Measurements from ENCODE around the gene USP36.
"Not testable (repeated sequence)": the region's sequence is repeated elsewhere in the genome, so short reads cannot be mapped to it uniquely, and the experiment has no call there.

USP36 gene

DNA sequence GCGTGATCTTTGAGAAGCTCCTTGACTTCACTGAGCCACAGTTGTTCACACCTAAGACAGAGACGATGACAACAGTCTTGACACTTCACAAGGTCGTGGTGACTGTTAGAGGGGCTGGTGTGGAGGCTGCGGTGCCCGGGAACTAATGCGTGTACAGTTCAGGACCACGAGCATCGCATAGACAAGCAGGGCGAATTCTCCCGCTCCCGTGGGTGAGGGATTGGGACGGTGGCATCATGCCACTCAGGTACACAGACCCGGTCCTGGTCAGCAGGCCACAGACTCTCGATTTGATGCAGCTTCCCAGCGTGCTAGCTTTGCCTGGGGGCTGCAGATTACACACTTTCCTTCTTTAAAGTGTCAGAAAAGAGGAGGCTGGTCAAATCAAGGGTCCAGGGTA lies 37.6 kb upstream of the USP36 start:
- no peak for DNase-seq
- TF ChIP-seq POLR2A (IDR thresholded peaks at IDR 0.05; ENCODE audit: low read length) (no peak), GATA1 (IDR thresholded peaks at IDR 0.05; ENCODE audit: low read depth, low read length) (no peak)

DNA sequence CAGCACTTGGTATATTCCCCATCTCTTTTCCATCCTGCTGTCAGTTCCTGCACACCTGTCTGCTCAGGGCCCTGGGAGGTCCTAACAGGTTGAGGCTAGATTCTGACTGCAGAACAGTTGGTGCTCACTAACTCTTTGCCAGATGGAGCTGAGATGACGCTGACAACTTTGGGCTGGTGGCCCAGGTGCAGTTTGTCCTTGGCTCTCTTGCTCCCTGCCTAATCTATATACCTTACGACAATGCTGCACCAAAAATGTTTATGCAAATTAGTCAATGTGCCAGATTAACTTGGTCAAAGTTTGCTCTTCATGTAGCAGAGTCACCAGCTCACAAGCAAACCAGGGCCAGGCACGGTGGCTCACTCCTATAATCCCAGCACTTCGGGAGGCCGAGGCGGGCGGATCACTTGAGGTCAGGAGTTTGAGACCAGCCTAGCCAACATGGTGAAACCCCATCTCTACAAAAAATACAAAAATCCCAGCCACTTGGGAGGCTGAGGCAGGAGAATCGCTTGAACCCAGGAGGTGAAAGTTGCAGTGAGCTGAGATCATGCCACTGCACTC lies 36.4 kb upstream of the USP36 start:
- DNase-seq: not testable (repeated sequence)

DNA sequence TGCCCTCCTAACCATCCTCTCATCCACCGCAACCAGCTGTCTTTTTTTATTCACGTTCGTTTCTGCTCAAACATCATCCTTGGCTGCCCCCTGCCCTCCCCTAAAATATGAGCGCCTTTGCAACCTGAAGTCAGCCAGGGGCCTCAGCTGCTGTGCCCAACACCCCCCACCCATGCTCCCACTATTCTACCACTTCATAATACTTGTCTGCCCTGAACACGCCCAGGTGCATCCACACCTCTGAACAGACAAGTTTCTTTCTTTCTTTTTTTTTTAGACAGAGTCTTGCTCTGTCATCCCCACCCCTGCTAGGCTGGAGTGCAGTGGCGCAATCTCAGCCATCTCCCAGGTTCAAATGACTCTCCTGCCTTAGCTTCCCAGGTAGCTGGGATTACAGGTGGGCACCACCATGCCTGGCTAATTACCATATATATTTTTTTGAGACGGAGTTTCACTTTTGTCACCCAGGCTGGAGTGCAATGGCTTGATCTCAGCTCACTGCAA lies 35.5 kb upstream of the USP36 start:
- no peak for TF ChIP-seq POLR2A (IDR thresholded peaks at IDR 0.05; ENCODE audit: low read length)
- no peak for TF ChIP-seq GATA1 (IDR thresholded peaks at IDR 0.05; ENCODE audit: low read depth, low read length)
- DNase-seq: no peak

DNA sequence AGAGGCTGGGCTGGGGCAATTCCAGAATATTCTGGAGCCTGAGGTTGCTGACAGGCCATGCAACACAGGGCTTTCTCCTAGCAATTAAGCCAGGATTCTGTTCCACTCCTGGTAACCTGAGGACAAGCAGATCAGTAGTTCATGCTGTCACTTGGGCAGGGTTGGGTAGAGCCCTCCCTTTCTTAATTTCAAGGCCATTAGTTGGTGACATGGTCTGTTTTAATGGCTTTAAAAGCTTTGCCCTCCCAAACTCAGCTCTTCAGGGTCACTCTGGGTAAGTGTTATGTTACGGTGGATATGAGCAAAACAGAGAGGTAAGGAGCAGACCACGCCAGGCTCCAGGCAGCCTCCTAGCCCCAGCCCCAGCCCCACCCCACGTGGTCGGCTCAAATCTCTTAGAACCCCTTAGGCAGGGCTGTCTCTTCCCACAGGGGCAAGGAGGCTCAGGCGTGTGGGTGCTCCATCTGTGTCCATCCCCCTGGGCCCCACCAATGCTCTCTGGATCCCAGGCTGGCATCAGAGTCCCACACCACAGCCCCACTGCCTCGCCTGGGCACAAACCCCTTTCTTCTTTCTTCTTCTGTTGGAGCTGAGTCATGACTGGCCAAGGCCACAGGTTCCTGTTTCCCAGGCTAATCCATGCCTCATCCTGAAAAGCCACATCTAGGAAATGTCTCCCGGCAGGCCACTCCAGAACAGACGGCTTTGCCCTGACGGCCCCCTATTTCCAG lies 34.9 kb upstream of the USP36 start:
- DNase-seq: no peak
- TF ChIP-seq POLR2A (IDR thresholded peaks at IDR 0.05; ENCODE audit: low read length) (no peak), GATA1 (IDR thresholded peaks at IDR 0.05; ENCODE audit: low read depth, low read length) (no peak)

DNA sequence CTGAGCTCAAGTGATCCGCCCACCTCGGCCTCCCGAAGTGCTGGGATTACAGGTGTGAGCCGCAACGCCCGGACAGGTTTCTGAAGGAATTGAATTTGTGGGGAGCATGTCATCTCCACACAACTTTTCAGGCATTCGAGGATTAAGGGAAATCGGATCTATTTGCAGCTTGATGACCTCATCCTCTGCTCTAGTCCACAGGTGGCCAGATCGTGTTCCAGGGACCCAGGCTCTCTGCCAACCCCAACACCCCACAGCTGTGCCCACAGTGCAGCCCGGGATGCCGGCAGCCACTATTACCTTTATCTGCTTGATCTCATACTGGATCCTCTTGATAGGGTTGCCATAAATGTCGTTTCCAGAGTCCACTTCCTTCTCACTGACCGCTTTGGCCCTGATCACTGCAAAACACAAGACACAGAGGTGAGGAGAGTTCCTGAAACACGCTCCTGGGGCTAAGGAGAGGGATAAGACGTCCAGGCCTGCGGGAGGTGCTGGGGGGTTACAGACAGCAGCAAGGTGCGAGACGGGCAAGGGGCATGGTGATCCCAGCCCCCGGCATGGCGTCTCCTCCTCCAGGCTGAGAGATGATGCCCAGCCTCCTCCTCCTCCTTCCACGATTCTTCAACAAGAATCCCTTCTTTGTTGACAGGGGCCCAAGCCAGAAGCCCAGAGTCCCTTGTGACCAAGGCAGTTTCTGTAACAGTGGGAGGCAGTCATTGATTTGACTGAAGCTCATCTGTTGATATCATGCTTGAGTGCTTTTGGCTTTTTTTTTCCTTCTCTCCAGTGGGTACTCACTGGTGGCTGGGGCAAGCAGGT lies 33.1 kb upstream of the USP36 start:
- no peak for DNase-seq

DNA sequence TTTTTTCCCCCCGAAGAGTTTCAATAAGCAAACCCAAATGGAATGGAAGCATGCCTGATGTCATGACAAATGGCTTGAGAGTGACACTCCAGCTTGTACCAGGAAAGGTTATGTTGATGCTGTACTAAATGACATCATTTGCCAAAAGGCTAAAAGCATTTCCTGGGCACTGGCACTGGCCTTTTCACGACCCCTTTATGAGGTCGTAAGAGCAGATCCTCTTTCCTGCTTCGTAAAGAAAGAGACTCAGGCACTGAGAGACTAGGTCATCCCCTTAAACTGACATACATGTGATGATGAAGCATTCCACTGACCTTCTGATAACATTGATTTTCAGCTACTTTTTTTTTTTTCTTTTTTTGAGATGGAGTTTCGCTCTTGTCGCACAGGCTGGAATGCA lies 31.9 kb upstream of the USP36 start:
- TF ChIP-seq GATA1 (IDR thresholded peaks at IDR 0.05; ENCODE audit: low read depth, low read length) (no peak), POLR2A (IDR thresholded peaks at IDR 0.05; ENCODE audit: low read length) (no peak)

More for the DNA sequence above, 33.1 kb upstream of the USP36 start:
- TF ChIP-seq POLR2A (IDR thresholded peaks at IDR 0.05; ENCODE audit: low read length) (no peak), GATA1 (IDR thresholded peaks at IDR 0.05; ENCODE audit: low read depth, low read length) (no peak)

DNA sequence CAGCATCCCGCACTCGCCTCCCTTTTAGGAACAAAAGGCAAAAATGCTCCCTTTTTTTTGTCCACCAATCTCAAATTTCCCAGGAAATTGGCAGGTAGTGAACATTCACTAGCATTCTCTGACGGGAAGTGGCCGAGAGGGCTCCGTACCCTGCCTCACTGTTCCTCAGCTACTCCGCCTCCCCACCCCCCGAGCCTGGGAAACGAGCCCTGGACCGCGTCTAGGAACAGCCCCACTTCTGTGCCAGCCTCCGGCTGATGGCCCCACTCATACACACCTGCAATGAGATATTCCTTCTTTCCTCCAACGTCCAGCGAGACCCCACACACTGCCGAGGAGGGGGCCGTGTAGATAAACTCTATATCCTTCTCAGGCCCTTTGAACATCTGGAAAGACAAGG lies 30.0 kb upstream of the USP36 start:
- no peak for TF ChIP-seq POLR2A (IDR thresholded peaks at IDR 0.05; ENCODE audit: low read length)
- no peak for TF ChIP-seq GATA1 (IDR thresholded peaks at IDR 0.05; ENCODE audit: low read depth, low read length)
- no peak for DNase-seq

More for the DNA sequence above, 31.9 kb upstream of the USP36 start:
- DNase-seq: no peak

DNA sequence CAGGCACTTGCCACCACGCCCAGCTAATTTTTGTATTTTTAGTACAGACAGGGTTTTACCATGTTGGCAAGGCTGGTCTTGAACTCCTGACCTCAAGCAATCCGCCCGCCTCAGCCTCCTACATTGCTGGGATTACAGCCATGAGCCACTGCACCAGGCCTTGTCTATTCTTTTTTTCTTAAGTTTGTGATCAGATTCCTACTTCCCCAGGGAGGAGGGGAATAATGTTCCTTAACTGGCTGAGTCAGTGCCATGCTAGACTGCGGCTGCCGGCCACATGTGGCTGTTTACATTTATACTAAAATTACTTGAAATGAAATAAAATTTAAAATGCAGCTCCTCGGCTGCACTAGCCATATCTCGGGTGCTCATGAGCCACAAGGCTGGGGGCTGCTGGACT lies 27.8 kb upstream of the USP36 start:
- no peak for DNase-seq
- TF ChIP-seq GATA1 (IDR thresholded peaks at IDR 0.05; ENCODE audit: low read depth, low read length) (no peak), POLR2A (IDR thresholded peaks at IDR 0.05; ENCODE audit: low read length) (no peak)

DNA sequence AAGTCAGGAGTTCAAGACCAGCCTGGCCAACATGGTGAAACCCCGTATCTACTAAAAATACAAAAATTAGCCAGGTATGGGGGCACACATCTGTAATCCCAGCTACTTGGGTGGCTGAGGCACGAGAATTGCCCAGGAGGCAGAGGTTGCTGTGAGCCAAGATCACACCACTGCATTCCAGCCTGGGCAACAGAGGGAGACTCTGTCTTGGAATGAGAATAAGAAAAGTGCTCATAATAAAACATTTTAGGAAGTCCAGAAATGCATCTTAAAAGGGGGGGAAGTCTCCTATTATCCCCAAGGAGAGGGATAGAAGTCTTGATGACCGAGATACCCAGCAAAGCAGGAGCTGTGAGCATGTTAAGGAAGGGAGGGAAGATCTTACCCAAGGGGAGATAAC lies 26.4 kb upstream of the USP36 start:
- DNase-seq: not testable (repeated sequence)

DNA sequence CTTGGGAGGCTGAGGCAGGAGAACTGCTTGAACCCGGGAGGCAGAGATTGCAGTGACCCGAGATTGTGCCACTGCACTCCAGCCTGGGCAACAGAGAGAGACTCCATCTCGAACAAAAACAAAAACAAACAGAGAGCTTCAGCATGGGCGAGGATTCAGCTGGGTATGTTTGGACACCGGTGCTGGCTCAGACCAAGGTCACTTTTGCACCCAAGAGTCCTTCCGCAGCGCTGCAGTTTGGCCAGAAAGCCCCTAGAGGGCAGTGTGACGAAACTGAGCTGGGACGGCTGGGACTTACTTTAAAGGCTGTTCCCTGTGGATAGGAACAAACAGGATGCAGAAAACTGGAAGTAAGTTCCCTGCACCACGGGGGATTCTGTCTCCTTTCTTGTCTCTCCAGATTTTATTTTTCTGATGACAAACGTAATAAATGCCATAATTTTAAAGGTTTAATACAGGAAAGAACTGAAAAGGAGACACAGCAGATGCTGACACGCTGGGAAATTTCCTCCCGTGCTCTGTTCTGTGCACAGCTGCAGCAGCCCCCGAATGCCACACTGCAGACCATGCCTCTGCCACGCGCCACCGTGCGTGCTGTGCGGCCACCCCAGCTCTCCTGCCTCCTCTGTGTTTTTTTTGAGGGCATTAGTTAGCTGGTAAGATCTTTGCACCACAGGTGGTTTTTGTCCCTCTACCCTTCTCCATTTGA lies 25.2 kb upstream of the USP36 start:
- TF ChIP-seq POLR2A (IDR thresholded peaks at IDR 0.05; ENCODE audit: low read length) (no peak), GATA1 (IDR thresholded peaks at IDR 0.05; ENCODE audit: low read depth, low read length) (no peak)
- DNase-seq: peak; percentile 44 to 74

DNA sequence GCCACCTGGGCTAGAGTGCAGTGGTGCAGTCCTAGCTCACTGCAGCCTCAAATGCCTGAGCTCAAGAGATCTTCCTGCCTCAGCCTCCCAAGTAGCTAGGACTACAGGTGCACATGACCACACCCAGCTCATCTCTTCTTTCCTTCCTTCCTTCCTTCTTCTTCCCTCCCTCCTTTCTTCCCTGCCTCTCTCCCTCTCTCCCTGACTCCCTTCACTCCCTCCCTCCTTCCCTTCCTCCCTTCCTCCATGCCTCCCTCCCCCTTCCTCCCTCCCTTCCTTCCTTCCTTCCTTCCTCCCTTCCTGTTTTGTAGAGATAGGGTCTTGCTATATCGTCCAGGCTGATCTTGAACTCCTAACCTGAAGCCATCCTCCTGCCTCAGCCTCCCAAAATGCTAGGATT lies 23.5 kb upstream of the USP36 start:
- TF ChIP-seq GATA1 (IDR thresholded peaks at IDR 0.05; ENCODE audit: low read depth, low read length): no peak

DNA sequence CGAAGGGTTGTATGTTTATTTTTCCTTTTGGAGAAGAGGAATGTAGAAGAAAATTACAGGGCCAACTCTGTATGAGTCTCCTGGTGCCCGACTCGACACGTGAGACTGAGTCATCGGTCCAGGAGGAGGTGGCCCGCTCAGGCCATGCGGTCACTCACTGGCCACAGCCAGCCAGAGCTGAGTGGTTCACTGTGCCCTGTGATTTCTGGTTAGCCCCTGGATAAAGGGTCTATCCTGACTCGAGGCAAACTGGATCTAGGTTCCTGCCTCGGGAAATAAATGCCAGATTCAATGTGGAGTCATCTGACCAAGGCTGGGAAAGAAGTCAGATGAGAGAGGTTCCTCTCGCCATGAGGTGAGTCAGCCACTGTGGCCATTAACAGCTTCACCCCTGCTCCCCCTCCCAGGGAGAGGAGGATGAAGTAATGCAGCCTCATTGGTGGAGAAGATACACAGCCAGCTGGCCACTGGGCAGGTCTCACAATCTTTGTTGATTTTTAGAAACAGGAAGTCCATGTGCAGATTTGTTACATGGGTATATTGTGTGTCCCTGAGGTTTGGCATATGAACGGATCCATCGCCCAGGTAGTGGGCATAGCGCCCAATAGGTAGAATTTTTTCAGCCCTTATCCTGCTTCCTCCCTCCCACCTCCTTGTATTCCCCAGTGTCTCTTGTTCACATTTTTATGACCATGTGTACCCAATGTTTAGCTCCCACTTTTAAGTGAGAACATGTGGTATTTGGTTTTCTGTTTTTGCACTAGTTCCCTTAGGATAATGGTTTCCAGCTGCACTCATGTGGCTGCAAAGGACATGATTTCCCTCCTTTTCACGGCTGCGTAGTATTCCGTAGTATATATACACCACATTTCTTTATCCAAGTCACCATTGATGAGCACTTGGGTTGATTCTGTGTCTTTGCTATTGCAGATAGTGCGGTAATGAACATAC lies 21.7 kb upstream of the USP36 start:
- DNase-seq: peak in 1 of 2 experiments; percentile 31

More for the DNA sequence above, 23.5 kb upstream of the USP36 start:
- no peak for DNase-seq

DNA sequence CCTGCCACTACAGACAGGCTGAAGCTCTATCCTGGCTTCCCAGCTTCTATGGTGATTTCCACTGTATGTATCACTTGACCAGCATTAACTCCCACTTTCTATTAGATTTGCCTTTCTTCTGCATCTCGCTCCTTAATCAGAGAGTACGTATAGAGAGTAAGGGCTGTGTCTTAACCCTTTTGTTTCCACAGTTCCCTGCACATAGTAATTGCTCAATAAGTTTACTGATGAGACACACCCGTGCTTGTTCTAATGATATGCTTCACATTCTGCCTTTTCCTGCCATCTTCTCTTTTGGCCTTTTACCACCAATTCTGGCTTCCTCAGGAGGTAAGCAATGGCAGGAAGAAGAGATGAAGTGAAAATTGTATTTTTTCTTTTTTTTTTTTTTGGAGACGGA lies 20.6 kb upstream of the USP36 start:
- no peak for DNase-seq
- no peak for TF ChIP-seq GATA1 (IDR thresholded peaks at IDR 0.05; ENCODE audit: low read depth, low read length)
- no peak for TF ChIP-seq POLR2A (IDR thresholded peaks at IDR 0.05; ENCODE audit: low read length)

More for the DNA sequence above, 21.7 kb upstream of the USP36 start:
- TF ChIP-seq GATA1 (IDR thresholded peaks at IDR 0.05; ENCODE audit: low read depth, low read length): no peak
- TF ChIP-seq POLR2A (IDR thresholded peaks at IDR 0.05; ENCODE audit: low read length): no peak

Data from erythroblast (primary cell).